ENCODE data around the gene PSMC1. TPM values are rescaled to one million over a fixed set of nuclear protein-coding genes. Genes with fewer than 3 reads are reported as not detected.

Gene PSMC1
- total RNA-seq, 1 donor from 2014 or later, result 170 TPM

- H3K36me3 Mint-ChIP-seq (ENCODE audit: low read depth), result peaks cover 24% of the 10 kb centered on the region
- intact Hi-C loops (cut with micrococcal nuclease), result loop anchor here (2.0 kb wide), 2 partner anchors 217 to 395 kb away; no protein-coding TSS in a partner anchor
- no peaks in the 10 kb centered on the region for H3K9me3 Mint-ChIP-seq
- peaks cover 12% of the 10 kb centered on the region for H3K4me1 Mint-ChIP-seq
- no peak for DNase-seq
- no peaks in the 10 kb centered on the region for H3K27me3 Mint-ChIP-seq
- peak overlapping the region; percentile 6 for H3K27ac Mint-ChIP-seq
- H3K4me3 Mint-ChIP-seq, result no peak overlapping the region
These were observed 45.3 kb downstream of the PSMC1 start for GRCh38 chr14:90301668-90302090.

- DNase-seq, result no peak
- H3K4me1 Mint-ChIP-seq, result peaks cover 12% of the 10 kb centered on the region
- H3K9me3 Mint-ChIP-seq, result no peaks in the 10 kb centered on the region
- no peaks in the 10 kb centered on the region for H3K27me3 Mint-ChIP-seq
- no peak overlapping the region for H3K27ac Mint-ChIP-seq
- H3K36me3 Mint-ChIP-seq (ENCODE audit: low read depth), result peaks cover 25% of the 10 kb centered on the region
- no peak overlapping the region for H3K4me3 Mint-ChIP-seq
- intact Hi-C loops (cut with micrococcal nuclease), result no loop called here
These were observed 46.4 kb downstream of the PSMC1 start for GRCh38 chr14:90302529-90303303.

- Mint-ChIP-seq H3K27ac (no peak overlapping the region), H3K9me3 (no peaks in the 10 kb centered on the region), H3K4me3 (no peak overlapping the region), H3K36me3 (ENCODE audit: low read depth) (peaks cover 26% of the 10 kb centered on the region), H3K4me1 (peaks cover 12% of the 10 kb centered on the region), H3K27me3 (no peaks in the 10 kb centered on the region)
- intact Hi-C loops (cut with micrococcal nuclease), result no loop called here
- DNase-seq, result no peak
These were observed 47.1 kb downstream of the PSMC1 start for GRCh38 chr14:90303473-90303872.

- peaks cover 12% of the 10 kb centered on the region for H3K4me1 Mint-ChIP-seq
- no peaks in the 10 kb centered on the region for H3K27me3 Mint-ChIP-seq
- no peak overlapping the region for H3K4me3 Mint-ChIP-seq
- no peaks in the 10 kb centered on the region for H3K9me3 Mint-ChIP-seq
- H3K27ac Mint-ChIP-seq, result no peak overlapping the region
- intact Hi-C loops (cut with micrococcal nuclease), result no loop called here
- H3K36me3 Mint-ChIP-seq (ENCODE audit: low read depth), result peaks cover 33% of the 10 kb centered on the region
- DNase-seq, result no peak
These were observed 48.1 kb downstream of the PSMC1 start for GRCh38 chr14:90304502-90304901.

GRCh38 chr14:90305176-90305601 is 48.8 kb downstream of the PSMC1 start:
- no peaks in the 10 kb centered on the region for H3K9me3 Mint-ChIP-seq
- intact Hi-C loops (cut with micrococcal nuclease), result no loop called here
- no peaks in the 10 kb centered on the region for H3K27me3 Mint-ChIP-seq
- DNase-seq, result no peak
- H3K36me3 Mint-ChIP-seq (ENCODE audit: low read depth), result peaks cover 33% of the 10 kb centered on the region
- no peak overlapping the region for H3K4me3 Mint-ChIP-seq
- H3K27ac Mint-ChIP-seq, result no peak overlapping the region
- peaks cover 12% of the 10 kb centered on the region for H3K4me1 Mint-ChIP-seq

GRCh38 chr14:90308561-90308960 is 52.2 kb downstream of the PSMC1 start:
- no peak for DNase-seq
- H3K4me1 Mint-ChIP-seq, result peaks cover 5% of the 10 kb centered on the region
- peaks cover 32% of the 10 kb centered on the region for H3K36me3 Mint-ChIP-seq (ENCODE audit: low read depth)
- intact Hi-C loops (cut with micrococcal nuclease), result no loop called here
- H3K27me3 Mint-ChIP-seq, result no peaks in the 10 kb centered on the region
- no peak overlapping the region for H3K4me3 Mint-ChIP-seq
- H3K27ac Mint-ChIP-seq, result no peak overlapping the region
- H3K9me3 Mint-ChIP-seq, result no peaks in the 10 kb centered on the region

GRCh38 chr14:90317286-90317685 is 60.9 kb downstream of the PSMC1 start:
- intact Hi-C loops (cut with micrococcal nuclease), result no loop called here
- no peak overlapping the region for H3K27ac Mint-ChIP-seq
- H3K9me3 Mint-ChIP-seq, result no peaks in the 10 kb centered on the region
- no peak overlapping the region for H3K4me3 Mint-ChIP-seq
- peaks cover 35% of the 10 kb centered on the region for H3K36me3 Mint-ChIP-seq (ENCODE audit: low read depth)
- DNase-seq, result no peak
- no peaks in the 10 kb centered on the region for H3K27me3 Mint-ChIP-seq
- H3K4me1 Mint-ChIP-seq, result peaks cover 10% of the 10 kb centered on the region

- no peak overlapping the region for H3K4me3 Mint-ChIP-seq
- no peaks in the 10 kb centered on the region for H3K27me3 Mint-ChIP-seq
- no peak overlapping the region for H3K27ac Mint-ChIP-seq
- peaks cover 10% of the 10 kb centered on the region for H3K4me1 Mint-ChIP-seq
- DNase-seq, result no peak
- no peaks in the 10 kb centered on the region for H3K9me3 Mint-ChIP-seq
- intact Hi-C loops (cut with micrococcal nuclease), result no loop called here
- H3K36me3 Mint-ChIP-seq (ENCODE audit: low read depth), result peaks cover 35% of the 10 kb centered on the region
These were observed 61.7 kb downstream of the PSMC1 start for GRCh38 chr14:90318016-90318415.

GRCh38 chr14:90319173-90319572 is 62.8 kb downstream of the PSMC1 start:
- intact Hi-C loops (cut with micrococcal nuclease), result no loop called here
- Mint-ChIP-seq H3K36me3 (ENCODE audit: low read depth) (peaks cover 31% of the 10 kb centered on the region), H3K27ac (no peak overlapping the region), H3K4me1 (peaks cover 12% of the 10 kb centered on the region), H3K27me3 (no peaks in the 10 kb centered on the region), H3K9me3 (no peaks in the 10 kb centered on the region), H3K4me3 (no peak overlapping the region)
- no peak for DNase-seq

- Mint-ChIP-seq H3K27ac (no peak overlapping the region), H3K27me3 (no peaks in the 10 kb centered on the region), H3K4me3 (no peak overlapping the region)
These were observed 63.5 kb downstream of the PSMC1 start for GRCh38 chr14:90319634-90320541.

GRCh38 chr14:90321891-90322290 is 65.5 kb downstream of the PSMC1 start:
- H3K27ac Mint-ChIP-seq, result no peak overlapping the region
- peaks cover 12% of the 10 kb centered on the region for H3K4me1 Mint-ChIP-seq
- H3K36me3 Mint-ChIP-seq (ENCODE audit: low read depth), result peaks cover 24% of the 10 kb centered on the region
- no peaks in the 10 kb centered on the region for H3K27me3 Mint-ChIP-seq
- no peak overlapping the region for H3K4me3 Mint-ChIP-seq
- intact Hi-C loops (cut with micrococcal nuclease), result no loop called here
- H3K9me3 Mint-ChIP-seq, result no peaks in the 10 kb centered on the region
- no peak for DNase-seq

More at GRCh38 chr14:90319634-90320541, 63.5 kb downstream of the PSMC1 start:
- no peaks in the 10 kb centered on the region for H3K9me3 Mint-ChIP-seq
- H3K4me1 Mint-ChIP-seq, result peaks cover 12% of the 10 kb centered on the region
- intact Hi-C loops (cut with micrococcal nuclease), result no loop called here
- DNase-seq, result no peak
- peaks cover 31% of the 10 kb centered on the region for H3K36me3 Mint-ChIP-seq (ENCODE audit: low read depth)
